GM19025 (cell line): ENCODE data around the gene B3GNT7.
"Not testable (repeated sequence)": the region's sequence is repeated elsewhere in the genome, so short reads cannot be mapped to it uniquely, and the experiment has no call there.

Experiments used
- ATAC-seq: cut with Tn5 transposase; IDR thresholded peaks from one replicate; pipeline ENCODE4 v1.9.1; 2021; ENCODE audit warnings: mild to moderate bottlenecking, low read depth, moderate library complexity; ENCODE audit not compliant: unreplicated experiment

Gene B3GNT7

GRCh38 chr2:231364961-231365810 is 30.3 kb upstream of the B3GNT7 start:
- ATAC-seq: no peak

- no peak for ATAC-seq
These were observed 28.3 kb upstream of the B3GNT7 start for GRCh38 chr2:231367178-231367577.

- ATAC-seq: no peak
These were observed 25.7 kb upstream of the B3GNT7 start for GRCh38 chr2:231369580-231370428.

GRCh38 chr2:231370429-231370748 is 25.1 kb upstream of the B3GNT7 start:
- no peak for ATAC-seq

GRCh38 chr2:231370749-231371429 is 24.6 kb upstream of the B3GNT7 start:
- no peak for ATAC-seq

GRCh38 chr2:231371430-231372054 is 24.0 kb upstream of the B3GNT7 start:
- no peak for ATAC-seq

GRCh38 chr2:231372326-231372725 is 23.2 kb upstream of the B3GNT7 start:
- no peak for ATAC-seq

- no peak for ATAC-seq
These were observed 22.3 kb upstream of the B3GNT7 start for GRCh38 chr2:231373184-231373583.

GRCh38 chr2:231373786-231374349 is 21.6 kb upstream of the B3GNT7 start:
- no peak for ATAC-seq

GRCh38 chr2:231374771-231375170 is 20.7 kb upstream of the B3GNT7 start:
- ATAC-seq: no peak

- not testable (repeated sequence) for ATAC-seq
These were observed 19.4 kb upstream of the B3GNT7 start for GRCh38 chr2:231375994-231376615.

GRCh38 chr2:231376857-231377256 is 18.7 kb upstream of the B3GNT7 start:
- ATAC-seq: no peak

- no peak for ATAC-seq
These were observed 17.3 kb upstream of the B3GNT7 start for GRCh38 chr2:231378026-231378722.

GRCh38 chr2:231379266-231380215 is 16.0 kb upstream of the B3GNT7 start:
- ATAC-seq: no peak

GRCh38 chr2:231380307-231380706 is 15.2 kb upstream of the B3GNT7 start:
- ATAC-seq: no peak

GRCh38 chr2:231380991-231381847 is 14.3 kb upstream of the B3GNT7 start:
- ATAC-seq: no peak

- ATAC-seq: no peak
These were observed 13.4 kb upstream of the B3GNT7 start for GRCh38 chr2:231382116-231382515.
